Heart right ventricle (tissue), 16 donors: ENCODE measurements around the gene WASL. TPM values are rescaled to one million over a fixed set of nuclear protein-coding genes. Genes with fewer than 3 reads are reported as not detected.

Experiments used
- ATAC-seq, 8 donors: fragments of 200-7000 bp; cut with Tn5 transposase; one replicate each; pipeline ENCODE4 v1.9.1; 2020; ENCODE audit warnings: mild to moderate bottlenecking in 8 of 8, moderate library complexity in 8 of 8, moderate number of reproducible peaks in 1 of 8
- DNase-seq, 2 donors: peaks; one replicate each; pipeline ENCODE4 v3.0.0-alpha.2; 2020
- H3K27ac ChIP-seq, 10 donors: fragments of 200-600 bp; sonication (generic) in 2 of 10; one replicate each; pipeline versions ENCODE4 v1.5.0 to v1.8.0; 2020 to 2022; ENCODE audit warnings: mild to moderate bottlenecking in 3 of 10
- H3K27me3 ChIP-seq, 7 donors: fragments of 200-600 bp; one replicate each; pipeline ENCODE4 v1.8.0; 2021 to 2022; ENCODE audit warnings: mild to moderate bottlenecking in 2 of 7
- H3K36me3 ChIP-seq, 9 donors: fragments of 200-600 bp; sonication (generic) in 1 of 9; one replicate each; pipeline versions ENCODE4 v1.5.0 to v1.8.0; 2020 to 2022; ENCODE audit warnings: mild to moderate bottlenecking in 2 of 9
- H3K4me1 ChIP-seq, 9 donors: fragments of 200-600 bp; sonication (generic) in 1 of 9; one replicate each; pipeline versions ENCODE4 v1.5.0 to v1.8.0; 2020 to 2022; ENCODE audit warnings: mild to moderate bottlenecking in 4 of 9
- H3K4me3 ChIP-seq, 10 donors: fragments of 200-600 bp; sonication (generic) in 2 of 10; one replicate each; pipeline versions ENCODE4 v1.5.0 to v1.8.0; 2020 to 2022; ENCODE audit warnings: mild to moderate bottlenecking in 7 of 10, moderate library complexity in 2 of 10
- H3K9me3 ChIP-seq, 11 donors: fragments of 200-600 bp in 10 of 11; sonication (generic) in 2 of 11; one replicate each; pipeline versions ENCODE4 v1.5.0 to v1.8.0; 2013 to 2022; ENCODE audit warnings: mild to moderate bottlenecking in 2 of 11, control low read depth in 1 of 11, moderate library complexity in 1 of 11
- CTCF ChIP-seq, 9 donors: fragments of 200-600 bp; sonication (generic) in 2 of 9; IDR thresholded peaks; one replicate each; pipeline versions ENCODE4 v1.5.0 to v1.8.0; 2021 to 2022; ENCODE audit warnings: antibody characterized with exemption in 9 of 9, mild to moderate bottlenecking in 5 of 9, moderate library complexity in 1 of 9
- WGBS, 2 donors: extraction: QIAGEN DNeasy Blood & Tissue Kit; methylation state at CpG; one replicate each; pipeline ENCODE4 v1.1.7; 2013; ENCODE audit warnings: inconsistent platforms in 1 of 2; 5-methylcytosine and 5-hydroxymethylcytosine counted together
- intact Hi-C, 10 donors: fragments of 100-400 bp; cut with DNase I; formaldehyde crosslinking; loops; one replicate each; pipeline versions ENCODE4 v1.11.1 to v1.14.2; 2022
- polyA plus RNA-seq, 2 donors: library from polyadenylated mRNA; stranded (reverse); fragments of 200-250 nt; gene quantifications; one replicate each; pipeline ENCODE4 v1.2.3, GENCODE V29; 2013
- total RNA-seq, 10 donors: library from RNA; stranded (reverse); fragmentation: NEBNext Ultra II Directional in 3 of 10; extraction: Animal tissue kit (Norgen Biotek cat#: 25700) in 3 of 10; gene quantifications; one replicate each; pipeline versions ENCODE4 v1.2.1 to v1.2.4, GENCODE V29; 2021 to 2023
- donor health status: Arrhythmogenic right ventricular cardiomyopathy.
- donor health status: ischemic (EF 13 %, LVEDD 7.1; RV severe dilation, severe dysfunction).
- donor health status: healthy with polysubstance abuse.
- donor health status: DM: no; HTN: yes; CAD: no.
- donor health status: DM: no; HTN: no; CAD: no.
- donor health status: ischemic (EF 25% LVEDD 6.9; RV normal size, moderate dysfunction).
- donor health status: ischemic (EF 25% LVEDD 5.7; RV mildly dilated, moderate dysfunction).
- donor health status: healthy.
- donor health status: DM: yes; HTN: yes; CAD: no.
- donor health status: Ischemic cardiomyopathy.
- donor health status: ischemic (EF 35%, LVEDD 5.7; RV mildly dilated, moderate dysfunction).
- donor health status: nonischemic (EF 11% LVEDD 7.7; RV severe dilation, severe dysfunction).
- donor health status: DM: yes; HTN: yes; CAD: no.
- donor health status: PGD.
- donor health status: ischemic (EF 29% LVEDD 5.4; RV normal size, mild dysfunction).
- donor health status: nonischemic (EF 23%, LVEDD 6.1; RV moderate dilation, normal function).

WASL gene
- total and polyA plus RNA-seq, 12 donors, result 10.7 to 30.0 (median 24.8) TPM

GRCh38 chr7:123719197-123719721 is 29.5 kb downstream of the WASL start:
- intact Hi-C loops, result no loop called here
- H3K36me3 ChIP-seq, result peaks cover 0 to 5% (median 0%) of the 10 kb centered on the region in 9 donors
- H3K27ac ChIP-seq, result peak overlapping the region in 6 of 10 donors; percentile 35 to 56 (median 43)
- ATAC-seq (peak in 7 of 8 donors; percentile 46 to 81 (median 67)), DNase-seq (no peak)
- H3K4me1 ChIP-seq, result peaks cover 3 to 84% (median 45%) of the 10 kb centered on the region in 9 donors
- H3K4me3 ChIP-seq, result no peak overlapping the region
- 38 to 40% methylated on average over 2 of the region's 2 CpGs for WGBS, 2 donors
- TF ChIP-seq CTCF (IDR thresholded peaks at IDR 0.05), result no peak
- no peaks in the 10 kb centered on the region for H3K27me3 ChIP-seq
- no peaks in the 10 kb centered on the region for H3K9me3 ChIP-seq

DNA sequence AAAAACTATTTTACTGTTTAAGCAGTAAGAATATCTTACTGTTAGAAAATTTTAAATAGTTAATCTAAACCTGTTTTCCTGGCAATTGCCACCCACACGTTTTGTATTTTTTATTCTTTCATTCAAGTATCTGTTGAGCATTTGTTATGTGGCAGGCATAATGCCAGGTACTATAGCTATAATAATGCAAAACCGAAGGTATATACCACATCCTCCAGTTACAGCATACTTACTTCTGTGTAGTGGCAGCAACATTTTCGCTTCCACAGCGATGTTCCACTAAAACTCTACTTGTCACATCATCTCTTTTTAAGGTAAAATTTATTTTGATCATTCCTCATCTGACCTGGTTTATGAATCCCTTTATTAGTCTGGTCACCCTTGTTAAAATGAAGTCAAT is 30.0 kb downstream of the WASL start:
- Histone ChIP-seq H3K27me3 (no peaks in the 10 kb centered on the region), H3K9me3 (no peaks in the 10 kb centered on the region), H3K36me3 (peaks cover 0 to 7% (median 0%) of the 10 kb centered on the region in 9 donors), H3K4me1 (peaks cover 2 to 79% (median 40%) of the 10 kb centered on the region in 9 donors), H3K4me3 (no peak overlapping the region), H3K27ac (peak overlapping the region in 6 of 10 donors; percentile 35 to 56 (median 43))
- ATAC-seq (no peak), DNase-seq (no peak)
- no peak for TF ChIP-seq CTCF (IDR thresholded peaks at IDR 0.05)
- intact Hi-C loops, result no loop called here
- WGBS, 2 donors, result 75 to 77% methylated on average over 4 of the region's 4 CpGs

- peaks cover 0 to 70% (median 35%) of the 10 kb centered on the region in 9 donors for H3K4me1 ChIP-seq
- no peak for DNase-seq
- intact Hi-C loops, result no loop called here
- no peak for ATAC-seq
- no peak overlapping the region for H3K27ac ChIP-seq
- peaks cover 0 to 15% (median 0%) of the 10 kb centered on the region in 9 donors for H3K36me3 ChIP-seq
- 97 to 98% methylated on average over 3 of the region's 3 CpGs for WGBS, 2 donors
- H3K4me3 ChIP-seq, result no peak overlapping the region
- TF ChIP-seq CTCF (IDR thresholded peaks at IDR 0.05), result no peak
- no peaks in the 10 kb centered on the region for H3K27me3 ChIP-seq
- H3K9me3 ChIP-seq, result no peaks in the 10 kb centered on the region
These were observed 31.1 kb downstream of the WASL start for GRCh38 chr7:123717689-123718088.

GRCh38 chr7:123716877-123717276 is 31.9 kb downstream of the WASL start:
- H3K36me3 ChIP-seq, result peaks cover 0 to 15% (median 0%) of the 10 kb centered on the region in 9 donors
- ATAC-seq (no peak), DNase-seq (no peak)
- WGBS, 2 donors, result 96 to 100% methylated on average over 1 of the region's 1 CpG
- H3K4me3 ChIP-seq, result no peak overlapping the region
- no peaks in the 10 kb centered on the region for H3K27me3 ChIP-seq
- H3K4me1 ChIP-seq, result peaks cover 0 to 75% (median 43%) of the 10 kb centered on the region in 9 donors
- no peaks in the 10 kb centered on the region for H3K9me3 ChIP-seq
- TF ChIP-seq CTCF (IDR thresholded peaks at IDR 0.05), result no peak
- intact Hi-C loops, result no loop called here
- H3K27ac ChIP-seq, result no peak overlapping the region
